PC-3 (cell line): ENCODE data around the gene KRTCAP2.

Experiments used
- CTCF ChIP-seq: fragments of 300-600 bp; sonication (generic); conservative IDR thresholded peaks from 2 replicates; pipeline ENCODE4 v1.5.1; 2017; ENCODE audit warnings: antibody characterized with exemption, low read depth, mild to moderate bottlenecking, low read length
- EZH2 ChIP-seq: fragments of 300-600 bp; sonication (generic); IDR thresholded peaks from one replicate; pipeline ENCODE4 v1.6.1; 2017; ENCODE audit warnings: antibody characterized with exemption, mild to moderate bottlenecking, low read length; ENCODE audit not compliant: unreplicated experiment
- EZH2phosphoT487 ChIP-seq: fragments of 300-600 bp; sonication (generic); IDR thresholded peaks from 2 replicates; pipeline ENCODE4 v1.6.1; 2018; ENCODE audit warnings: mild to moderate bottlenecking, antibody characterized with exemption, low read length, borderline replicate concordance

GRCh38 chr1:155177192-155177917, 4.3 kb upstream of the KRTCAP2 start:
- TF ChIP-seq EZH2phosphoT487 (no peak), CTCF (no peak), EZH2 (no peak)
